Gastroesophageal sphincter (tissue), 4 donors: ENCODE measurements around the gene LHX5. TPM values are rescaled to one million over a fixed set of nuclear protein-coding genes. Genes with fewer than 3 reads are reported as not detected.

Experiments
- ATAC-seq: fragments of 150-250 bp; one replicate; pipeline ENCODE4 v1.9.1; 2016; ENCODE audit warnings: mild to moderate bottlenecking, moderate library complexity
- H3K27ac ChIP-seq, 4 donors: fragments of 200-600 bp; sonication (generic) in 3 of 4; 1 replicate in 3 of 4; 2 replicates in 1 of 4; pipeline ENCODE4 v1.5.1; 2016 to 2019
- H3K27me3 ChIP-seq: fragments of 200-600 bp; sonication (generic); one replicate; pipeline ENCODE4 v1.5.1; 2019
- H3K36me3 ChIP-seq, 2 donors: fragments of 200-600 bp; sonication (generic); one replicate each; pipeline ENCODE4 v1.5.1; 2019; ENCODE audit warnings: control low read depth in 1 of 2
- H3K4me1 ChIP-seq, 3 donors: fragments of 200-600 bp; sonication (generic); 1 replicate in 2 of 3; 2 replicates in 1 of 3; pipeline ENCODE4 v1.5.1; 2016 to 2019; ENCODE audit warnings: control low read depth in 2 of 3
- H3K4me3 ChIP-seq, 2 donors: fragments of 200-600 bp; sonication (generic); one replicate each; pipeline ENCODE4 v1.5.1; 2019; ENCODE audit warnings: mild to moderate bottlenecking in 1 of 2, moderate library complexity in 1 of 2
- H3K9me3 ChIP-seq, 3 donors: fragments of 200-600 bp; sonication (generic); one replicate each; pipeline ENCODE4 v1.5.1; 2017 to 2019; ENCODE audit warnings: control low read depth in 2 of 3
- CTCF ChIP-seq, 4 experiments: fragments of 200-600 bp in 2 of 4; fragments of 450-650 bp in 2 of 4; sonication (generic) in 1 of 4; IDR thresholded peaks; one replicate each; pipeline ENCODE4 v1.5.1; 2017 to 2019; ENCODE audit warnings: antibody characterized with exemption in 4 of 4, mild to moderate bottlenecking in 2 of 4, moderate library complexity in 2 of 4
- EP300 ChIP-seq: sonication (generic); formaldehyde crosslinking; IDR thresholded peaks from one replicate; pipeline ENCODE4 v1.6.1; 2017; ENCODE audit warnings: antibody characterized with exemption, mild to moderate bottlenecking
- POLR2A ChIP-seq, 2 donors: fragments of 450-650 bp; IDR thresholded peaks; one replicate each; pipeline ENCODE4 v1.6.1; 2017; ENCODE audit warnings: antibody characterized with exemption in 2 of 2, mild to moderate bottlenecking in 2 of 2, moderate library complexity in 1 of 2
- POLR2AphosphoS5 ChIP-seq: sonication (generic); formaldehyde crosslinking; IDR thresholded peaks from one replicate; pipeline ENCODE4 v1.6.1; 2017; ENCODE audit warnings: antibody characterized with exemption
- WGBS, 2 donors: methylation state at CpG; one replicate each; pipeline ENCODE4 v1.1.5; 2018; ENCODE audit warnings: low coverage in 1 of 2; 5-methylcytosine and 5-hydroxymethylcytosine counted together
- total RNA-seq, 4 donors: library from RNA; depleted of rRNA; stranded (reverse); fragments of >200 nt; gene quantifications; one replicate each; pipeline ENCODE4 v1.1.0, GENCODE V29; 2016

Gene LHX5
- total RNA-seq, 4 donors from 2014 or later = not detected

GRCh38 chr12:113443030-113443539, 28.6 kb downstream of the LHX5 start:
- H3K27me3 ChIP-seq = peaks cover 87% of the 10 kb centered on the region
- H3K36me3 ChIP-seq = no peaks in the 10 kb centered on the region
- peaks cover 0 to 10% (median 0%) of the 10 kb centered on the region in 3 donors for H3K9me3 ChIP-seq
- H3K4me3 ChIP-seq = no peak overlapping the region
- TF ChIP-seq CTCF (IDR thresholded peaks at IDR 0.05) (no peak), EP300 (no peak), POLR2A (IDR thresholded peaks at IDR 0.05) (no peak), POLR2AphosphoS5 (no peak)
- H3K27ac ChIP-seq = no peak overlapping the region
- WGBS, 2 donors = 83 to 84% methylated on average over 2 to 5 of the region's 6 CpGs
- no peaks in the 10 kb centered on the region for H3K4me1 ChIP-seq
- ATAC-seq = no peak

- TF ChIP-seq POLR2AphosphoS5 (no peak), POLR2A (IDR thresholded peaks at IDR 0.05) (no peak), CTCF (IDR thresholded peaks at IDR 0.05) (no peak), EP300 (no peak)
- WGBS, 2 donors = 45 to 50% methylated on average over 1 to 5 of the region's 14 CpGs
- no peak for ATAC-seq
- Histone ChIP-seq H3K4me3 (no peak overlapping the region), H3K36me3 (no peaks in the 10 kb centered on the region), H3K9me3 (peaks cover 0 to 8% (median 0%) of the 10 kb centered on the region in 3 donors), H3K27ac (no peak overlapping the region), H3K4me1 (no peaks in the 10 kb centered on the region), H3K27me3 (peaks cover 68% of the 10 kb centered on the region)
Measured at GRCh38 chr12:113440947-113441782, 30.5 kb downstream of the LHX5 start.

- no peak overlapping the region for H3K4me3 ChIP-seq
- H3K9me3 ChIP-seq = no peaks in the 10 kb centered on the region
- no peaks in the 10 kb centered on the region for H3K36me3 ChIP-seq
- no peaks in the 10 kb centered on the region for H3K4me1 ChIP-seq
- no peak for ATAC-seq
- peaks cover 59% of the 10 kb centered on the region for H3K27me3 ChIP-seq
- 61 to 65% methylated on average over 2 to 7 of the region's 7 CpGs for WGBS, 2 donors
- H3K27ac ChIP-seq = no peak overlapping the region
- TF ChIP-seq CTCF (IDR thresholded peaks at IDR 0.05) (no peak), POLR2AphosphoS5 (no peak), POLR2A (IDR thresholded peaks at IDR 0.05) (no peak), EP300 (no peak)
Measured at GRCh38 chr12:113440336-113440735, 31.3 kb downstream of the LHX5 start.

- Histone ChIP-seq H3K27me3 (peaks cover 52% of the 10 kb centered on the region), H3K9me3 (no peaks in the 10 kb centered on the region), H3K27ac (no peak overlapping the region), H3K4me1 (no peaks in the 10 kb centered on the region), H3K4me3 (no peak overlapping the region), H3K36me3 (no peaks in the 10 kb centered on the region)
- TF ChIP-seq CTCF (IDR thresholded peaks at IDR 0.05) (peak in 1 of 4 experiments; percentile 44), EP300 (no peak), POLR2AphosphoS5 (no peak), POLR2A (IDR thresholded peaks at IDR 0.05) (no peak)
- no peak for ATAC-seq
- WGBS, 2 donors = 25 to 33% methylated on average over 5 of the region's 8 CpGs
Measured at GRCh38 chr12:113439606-113440030, 32.1 kb downstream of the LHX5 start.

- no peak for ATAC-seq
- TF ChIP-seq EP300 (no peak), POLR2AphosphoS5 (no peak), CTCF (IDR thresholded peaks at IDR 0.05) (no peak), POLR2A (IDR thresholded peaks at IDR 0.05) (no peak)
- WGBS, 2 donors = 41 to 44% methylated on average over 3 to 4 of the region's 4 CpGs
Measured at GRCh38 chr12:113439301-113439597, 32.4 kb downstream of the LHX5 start.

More at GRCh38 chr12:113439301-113439597, 32.4 kb downstream of the LHX5 start:
- H3K36me3 ChIP-seq = no peaks in the 10 kb centered on the region
- H3K4me3 ChIP-seq = no peak overlapping the region
- H3K4me1 ChIP-seq = no peaks in the 10 kb centered on the region
- no peaks in the 10 kb centered on the region for H3K9me3 ChIP-seq
- H3K27me3 ChIP-seq = peaks cover 48% of the 10 kb centered on the region
- no peak overlapping the region for H3K27ac ChIP-seq
